GM12878 (cell line): ENCODE measurements around the gene THBS3. TPM values are rescaled to one million over a fixed set of nuclear protein-coding genes. Genes with fewer than 3 reads are reported as not detected.
"Not testable (repeated sequence)": the region's sequence is repeated elsewhere in the genome, so short reads cannot be mapped to it uniquely, and the experiment has no call there.

Source experiments
- ATAC-seq: fragments of 200-7000 bp; cut with Tn5 transposase; 3 replicates; pipeline ENCODE4 v1.9.1; 2020; ENCODE audit warnings: mild to moderate bottlenecking, moderate library complexity
- BruUV-seq: library from RNA; stranded (reverse); fragments of 400-500 nt; replicated peaks from 2 replicates; lab custom pipeline; 2021; lab: Mats Ljungman, UMichigan
- CTCF ChIA-PET: fragments of 300-600 bp; sonication (Branson Sonifier 250); formaldehyde crosslinking; extraction: SDS; loops from one replicate; lab custom pipeline; 2021; ENCODE audit warnings: inconsistent platforms; lab: Yijun Ruan, JAX
- POLR2A ChIA-PET: fragments of 350-600 bp; formaldehyde crosslinking; extraction: SDS; loops from one replicate; lab custom pipeline; 2021; ENCODE audit warnings: inconsistent platforms; lab: Charles Lee
- RAD21 ChIA-PET: fragments of 300-600 bp; sonication (Branson Sonifier 250); formaldehyde crosslinking; loops from one replicate; lab custom pipeline; 2023; ENCODE audit warnings: antibody characterized with exemption; ENCODE audit not compliant: unreplicated experiment; lab: Charles Lee
- SMC1A ChIA-PET: fragments of 300-600 bp; sonication (Branson Sonifier 250); formaldehyde crosslinking; loops from one replicate; lab custom pipeline; 2023; ENCODE audit not compliant: unreplicated experiment, uncharacterized antibody; lab: Charles Lee
- DNase-seq: peaks from one replicate; pipeline ENCODE4 v3.0.0-alpha.2; 2011; ENCODE audit warnings: low read depth, low spot score
- FAIRE-seq: peaks from 3 replicates; lab custom pipeline; 2011; peaks lifted over from hg19 to GRCh38; lab: Jason Lieb, UNC
- H2AFZ ChIP-seq: 2 replicates; pipeline ENCODE4 v1.6.0; 2011; ENCODE audit warnings: low read depth, low read length, control low read depth; ENCODE audit not compliant: control insufficient read depth
- H3K27ac ChIP-seq: 2 replicates; pipeline ENCODE4 v1.5.1; 2011; ENCODE audit warnings: control low read depth; ENCODE audit not compliant: control insufficient read depth, insufficient read depth
- H3K27me3 ChIP-seq, 2 experiments: replicated peaks in 1 of 2; 2 replicates each; pipeline versions ENCODE4 v1.6.0 to v1.6.1; 2011; ENCODE audit warnings: low read length in 1 of 2; ENCODE audit not compliant: control insufficient read depth in 2 of 2, insufficient read depth in 2 of 2
- H3K36me3 ChIP-seq, 2 experiments: 2 replicates each; pipeline ENCODE4 v1.5.1; 2011; ENCODE audit warnings: low read length in 1 of 2; ENCODE audit not compliant: control insufficient read depth in 2 of 2, insufficient read depth in 2 of 2
- H3K4me1 ChIP-seq: 2 replicates; pipeline ENCODE4 v1.6.1; 2011; ENCODE audit warnings: mild to moderate bottlenecking, low read length, moderate library complexity, mixed read lengths; ENCODE audit not compliant: control insufficient read depth, insufficient read depth
- H3K4me2 ChIP-seq: 2 replicates; pipeline ENCODE4 v1.6.0; 2011; ENCODE audit warnings: control low read depth; ENCODE audit not compliant: control insufficient read depth, insufficient read depth
- H3K4me3 ChIP-seq: fragments of 200-600 bp; sonication (generic); 2 replicates; pipeline ENCODE4 v1.5.1; 2016
- H3K79me2 ChIP-seq: 2 replicates; pipeline ENCODE4 v1.6.0; 2011; ENCODE audit warnings: low read length; ENCODE audit not compliant: control insufficient read depth, insufficient read depth
- H3K9ac ChIP-seq: 2 replicates; pipeline ENCODE4 v1.8.0; 2011; ENCODE audit warnings: low read length, control low read depth, mixed read lengths; ENCODE audit not compliant: control insufficient read depth, insufficient read depth
- H3K9me3 ChIP-seq: replicated peaks from 3 replicates; pipeline ENCODE4 v1.5.1; 2011; ENCODE audit warnings: mild to moderate bottlenecking, low read length; ENCODE audit not compliant: control insufficient read depth, insufficient read depth
- H4K20me1 ChIP-seq: 2 replicates; pipeline ENCODE4 v1.6.0; 2011; ENCODE audit not compliant: control insufficient read depth, insufficient read depth
- BRCA1 ChIP-seq: IDR thresholded peaks from 2 replicates; pipeline ENCODE4 v1.6.1; 2011; ENCODE audit warnings: low read depth, low read length, improper control_type of control experiment
- CHD2 ChIP-seq: IDR thresholded peaks from 2 replicates; pipeline ENCODE4 v1.6.1; 2011; ENCODE audit warnings: low read depth, low read length, improper control_type of control experiment, borderline replicate concordance
- GABPA ChIP-seq: IDR thresholded peaks from 2 replicates; pipeline ENCODE4 v1.6.1; 2014; ENCODE audit warnings: antibody characterized with exemption, low read depth, mild to moderate bottlenecking, inconsistent platforms
- IRF4 ChIP-seq: IDR thresholded peaks from 2 replicates; pipeline ENCODE4 v1.6.1; 2011; ENCODE audit warnings: low read depth, low read length
- LARP7 ChIP-seq: fragments of 450-650 bp; IDR thresholded peaks from 2 replicates; pipeline ENCODE4 v1.6.1; 2017; ENCODE audit warnings: mild to moderate bottlenecking
- MAX ChIP-seq: IDR thresholded peaks from 2 replicates; pipeline ENCODE4 v1.6.1; 2012; ENCODE audit warnings: low read depth, low read length, improper control_type of control experiment
- SMAD5 ChIP-seq: IDR thresholded peaks from 2 replicates; pipeline ENCODE4 v1.6.1; 2016; ENCODE audit warnings: antibody characterized with exemption, low read depth
- WGBS: methylation state at CpG from one replicate; pipeline ENCODE4 v1.1.6; 2016; ENCODE audit warnings: low lambda C conversion rate; ENCODE audit not compliant: insufficient replicate concordance, insufficient coverage; ENCODE audit errors: missing lambda C conversion rate; 5-methylcytosine and 5-hydroxymethylcytosine counted together
- in situ Hi-C: fragments of 300-500 bp; cut with MboI; formaldehyde crosslinking; loops from 9 replicates; pipeline ENCODE4 v1.14.3; 2018; ENCODE audit warnings: mixed read lengths
- intact Hi-C: fragments of 100-400 bp; cut with micrococcal nuclease; formaldehyde crosslinking; loops from one replicate; pipeline ENCODE4 v1.14.2; 2022; ENCODE audit not compliant: unreplicated experiment
- polyA plus RNA-seq, 11 experiments: library from polyadenylated mRNA; depleted of rRNA in 4 of 11; unstranded in 6 of 11; stranded (reverse) in 5 of 11; fragments of >200 nt; fragmentation: Nextera tagmentation in 4 of 11; fragmentation: Illumina TruSeq in 1 of 11; extraction: Ambion mirVana in 4 of 11; extraction: Trizol in 1 of 11; gene quantifications; 1 replicate in 1 of 11; 2 replicates in 10 of 11; pipeline versions ENCODE4 v1.2.1 to v1.2.3, GENCODE V29; 2011 to 2016; ENCODE audit warnings: inconsistent platforms in 2 of 11, missing spikeins in 2 of 11, low read depth in 1 of 11
- total RNA-seq, 4 experiments: library from RNA; depleted of rRNA in 3 of 4; stranded (reverse); fragments of >200 nt in 3 of 4; fragmentation: Illumina TruSeq in 1 of 4; extraction: Trizol in 1 of 4; gene quantifications; 2 replicates each; pipeline versions ENCODE4 v1.2.1 to v1.2.3, GENCODE V29; 2013 to 2021

The THBS3 gene
- total and polyA plus RNA-seq, 10 of the 15 experiments (the other 5 are each of a cell fraction or from before 2014, with no cell fraction given), result 0.66 to 3.6 (median 2.0) TPM

GRCh38 chr1:155218854-155219591 lies 11.3 kb upstream of the THBS3 start (continued):
- TF ChIP-seq MAX, result no peak
- TF ChIP-seq CHD2, result no peak
- TF ChIP-seq SMAD5, result no peak
- no peak for TF ChIP-seq LARP7
- no peak for TF ChIP-seq BRCA1
- peak; percentile 19; the same call in 1 of the 2 replicates for TF ChIP-seq IRF4
- TF ChIP-seq GABPA, result no peak

GRCh38 chr1:155214702-155215101 lies 7.0 kb upstream of the THBS3 start:
- intact Hi-C loops, SMC1A ChIA-PET, DNase-seq, H3K9ac ChIP-seq, BruUV-seq, ATAC-seq, in situ Hi-C loops, H3K9me3 ChIP-seq, H3K36me3 ChIP-seq, H3K79me2 ChIP-seq, H3K27me3 ChIP-seq, POLR2A ChIA-PET, H4K20me1 ChIP-seq, H3K4me2 ChIP-seq, H3K4me3 ChIP-seq, H3K27ac ChIP-seq, H2AFZ ChIP-seq, CTCF ChIA-PET, RAD21 ChIA-PET, FAIRE-seq: not testable (repeated sequence)
- 53% methylated on average over 10 of the region's 10 CpGs for WGBS
- H3K4me1 ChIP-seq, result peaks cover 15% of the 10 kb centered on the region; the same call in 1 of the 2 replicates

GRCh38 chr1:155212051-155212440 lies 4.3 kb upstream of the THBS3 start:
- BruUV-seq, H2AFZ ChIP-seq, H3K9me3 ChIP-seq, RAD21 ChIA-PET, H3K4me3 ChIP-seq, ATAC-seq, H3K4me2 ChIP-seq, SMC1A ChIA-PET, DNase-seq, intact Hi-C loops, H3K9ac ChIP-seq, H3K79me2 ChIP-seq, FAIRE-seq, POLR2A ChIA-PET, H3K27ac ChIP-seq, in situ Hi-C loops, H3K27me3 ChIP-seq, H3K36me3 ChIP-seq, H4K20me1 ChIP-seq: not testable (repeated sequence)
- H3K4me1 ChIP-seq, result peaks cover 17% of the 10 kb centered on the region
- WGBS, result 71% methylated on average over 7 of the region's 7 CpGs
- CTCF ChIA-PET, result interaction anchor here (1.4 kb wide), 1 partner anchor 13 kb away, joined by 5 read pairs; no protein-coding TSS in a partner anchor

DNA sequence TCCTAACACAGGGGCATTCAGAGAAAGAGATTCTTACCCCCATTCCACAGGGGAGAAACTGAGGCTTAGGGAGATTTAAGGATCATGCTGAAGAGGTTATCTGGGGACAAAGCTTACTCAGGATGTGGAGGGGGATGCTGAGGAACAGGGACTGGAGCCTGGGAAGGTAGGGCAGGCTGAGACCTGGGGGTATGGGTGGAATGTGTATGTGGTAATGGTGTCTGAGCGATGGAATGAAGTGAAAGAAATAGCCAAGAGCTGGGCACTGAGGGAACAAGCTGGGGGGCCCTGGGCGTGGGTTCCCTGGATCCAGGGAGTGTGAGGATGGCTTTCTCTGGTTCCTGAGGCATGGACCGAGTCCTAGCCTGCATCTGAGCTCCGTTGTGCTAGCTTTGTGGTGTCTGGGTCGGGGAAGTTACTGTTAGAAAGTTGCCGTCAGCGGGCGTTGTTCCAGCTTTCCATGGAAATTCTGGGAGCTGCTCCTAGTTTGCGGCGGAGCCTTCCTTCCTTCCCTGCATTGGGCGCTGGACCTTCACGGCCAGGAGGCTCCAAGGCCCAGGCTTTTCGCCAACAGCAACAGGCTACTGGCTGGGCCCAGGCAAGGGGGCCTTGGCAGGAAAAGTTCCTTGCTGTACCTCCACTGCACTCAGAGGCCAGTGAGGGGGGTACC lies 3.8 kb upstream of the THBS3 start:
- SMC1A ChIA-PET, BruUV-seq, RAD21 ChIA-PET, POLR2A ChIA-PET, in situ Hi-C loops, H3K4me2 ChIP-seq, H3K9ac ChIP-seq, DNase-seq, ATAC-seq, H3K4me3 ChIP-seq, H3K27ac ChIP-seq, H3K79me2 ChIP-seq, H3K36me3 ChIP-seq, H2AFZ ChIP-seq, H3K9me3 ChIP-seq, H3K27me3 ChIP-seq, H4K20me1 ChIP-seq, intact Hi-C loops, FAIRE-seq: not testable (repeated sequence)
- WGBS, result 91% methylated on average over 13 of the region's 13 CpGs
- peaks cover 19% of the 10 kb centered on the region for H3K4me1 ChIP-seq
- CTCF ChIA-PET, result interaction anchor here (1.4 kb wide), 1 partner anchor 14 kb away, joined by 5 read pairs; no protein-coding TSS in a partner anchor
